Erythroblast (primary cell): ENCODE measurements around the gene TTC33.
"Not testable (repeated sequence)": the region's sequence is repeated elsewhere in the genome, so short reads cannot be mapped to it uniquely, and the experiment has no call there.

Experiments used
- GATA1 ChIP-seq: IDR thresholded peaks from 2 replicates; pipeline ENCODE4 v1.6.1; 2011; ENCODE audit warnings: low read depth, mild to moderate bottlenecking, control low read depth, low read length, moderate library complexity
- POLR2A ChIP-seq: IDR thresholded peaks from 2 replicates; pipeline ENCODE4 v1.6.1; 2011; ENCODE audit warnings: mild to moderate bottlenecking, low read length

GRCh38 chr5:40563173-40563572 lies 192.6 kb downstream of the TTC33 start:
- not testable (repeated sequence) for TF ChIP-seq POLR2A, GATA1
